Measurements from ENCODE around the gene KIR3DL1.
"Not testable (repeated sequence)": the region's sequence is repeated elsewhere in the genome, so short reads cannot be mapped to it uniquely, and the experiment has no call there.

The KIR3DL1 gene

GRCh38 chr19:54817670-54818536 is 1.6 kb downstream of the KIR3DL1 start:
- no peak for DNase-seq

GRCh38 chr19:54824416-54824815 is 8.1 kb downstream of the KIR3DL1 start:
- DNase-seq, result not testable (repeated sequence)

DNA sequence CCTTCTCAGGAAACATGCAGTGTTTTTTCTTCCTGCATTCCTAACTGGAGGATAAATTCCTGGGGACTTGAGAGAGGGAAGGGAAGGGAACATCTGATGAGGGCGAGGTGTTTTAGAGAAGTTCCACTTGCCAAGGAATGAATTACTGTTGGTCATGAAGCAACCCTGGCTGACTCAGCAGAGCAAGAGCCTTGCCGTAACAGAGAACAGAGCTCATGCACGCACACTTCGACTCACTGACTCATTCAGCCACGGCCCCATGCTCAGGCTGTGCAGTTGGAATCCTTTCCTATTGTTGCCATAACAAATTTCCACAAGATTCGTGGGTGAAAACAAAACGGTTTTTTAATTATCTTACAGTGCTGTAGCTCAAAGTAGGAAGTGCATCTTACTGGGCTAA is 9.1 kb downstream of the KIR3DL1 start:
- DNase-seq, result not testable (repeated sequence)

DNA sequence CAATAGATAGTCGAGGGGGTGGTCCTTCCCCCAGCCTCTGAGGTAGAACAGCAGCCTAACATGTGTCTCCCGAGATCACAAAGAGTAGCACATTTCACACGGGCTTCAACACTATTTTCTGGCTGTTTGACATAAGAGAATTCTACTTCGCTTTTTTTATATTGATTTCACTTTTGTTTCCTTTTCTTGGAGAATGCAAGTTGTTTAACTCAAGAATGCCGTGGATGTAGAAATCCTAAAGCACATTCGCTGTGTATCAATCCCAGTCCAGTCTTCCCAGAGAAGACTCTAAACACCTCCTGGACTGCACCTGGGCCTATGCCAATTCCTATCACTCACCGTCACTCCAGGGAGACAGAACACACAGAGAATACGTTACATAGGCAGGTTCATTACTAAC is 11.8 kb downstream of the KIR3DL1 start:
- not testable (repeated sequence) for DNase-seq

- DNase-seq, result not testable (repeated sequence)
Measured at GRCh38 chr19:54832496-54832895, 16.2 kb downstream of the KIR3DL1 start, which contains the start of gene KIR2DS4. Gene KIR2DS4 (plus strand): TSS chr19:54832676.

- not testable (repeated sequence) for DNase-seq
Measured at GRCh38 chr19:54835126-54835525, 18.9 kb downstream of the KIR3DL1 start.

GRCh38 chr19:54837522-54837921 is 21.3 kb downstream of the KIR3DL1 start:
- not testable (repeated sequence) for DNase-seq

DNA sequence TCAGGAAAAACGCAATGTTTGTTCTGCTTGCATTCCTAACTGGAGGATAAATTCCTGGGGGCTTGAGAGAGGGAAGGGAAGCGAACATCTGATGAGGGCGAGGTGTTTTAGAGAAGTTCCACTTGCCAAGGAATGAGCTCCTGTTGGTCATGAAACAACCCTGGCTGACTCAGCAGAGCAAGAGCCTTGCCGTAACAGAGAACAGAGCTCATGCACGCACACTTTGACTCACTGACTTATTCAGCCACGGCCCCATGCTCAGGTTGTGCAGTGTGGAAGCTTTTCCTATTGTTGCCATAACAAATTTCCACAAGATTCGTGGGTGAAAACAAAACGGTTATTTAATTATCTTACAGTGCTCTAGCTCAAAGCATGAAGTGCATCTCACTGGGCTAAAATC is 26.9 kb downstream of the KIR3DL1 start:
- not testable (repeated sequence) for DNase-seq

DNA sequence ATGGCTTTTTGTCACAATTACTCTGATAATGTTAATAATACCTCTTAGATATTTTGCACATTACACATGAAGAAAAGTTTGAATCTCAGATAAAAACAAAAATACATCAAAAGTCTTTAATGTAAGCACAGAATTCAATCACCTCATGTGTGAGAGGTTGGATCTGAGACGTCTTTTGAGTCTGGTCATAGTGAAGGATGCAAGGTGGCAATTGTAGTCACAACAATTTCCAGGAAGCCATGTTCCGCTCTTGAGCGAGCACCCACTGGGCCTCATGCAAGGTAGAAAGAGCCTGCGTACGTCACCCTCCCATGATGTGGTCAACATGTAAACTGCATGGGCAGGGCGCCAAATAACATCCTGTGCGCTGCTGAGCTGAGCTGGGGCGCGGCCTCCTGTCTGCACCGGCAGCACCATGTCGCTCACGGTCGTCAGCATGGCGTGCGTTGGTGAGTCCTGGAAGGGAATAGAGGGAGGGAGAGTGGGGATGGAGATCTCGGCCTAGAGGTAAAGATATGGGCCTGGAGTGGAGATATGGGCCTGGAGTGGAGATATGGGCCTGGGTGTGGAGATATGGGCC is 33.9 kb downstream of the KIR3DL1 start, which contains the start of gene KIR3DL2:
TSS of gene KIR3DL2 (plus strand) at position 383 of the 580 bp plus-strand sequence. CDS start at position 416, 33 bp downstream.
- not testable (repeated sequence) for DNase-seq

GRCh38 chr19:54850930-54851329 is 34.7 kb downstream of the KIR3DL1 start:
- no peak for DNase-seq

DNA sequence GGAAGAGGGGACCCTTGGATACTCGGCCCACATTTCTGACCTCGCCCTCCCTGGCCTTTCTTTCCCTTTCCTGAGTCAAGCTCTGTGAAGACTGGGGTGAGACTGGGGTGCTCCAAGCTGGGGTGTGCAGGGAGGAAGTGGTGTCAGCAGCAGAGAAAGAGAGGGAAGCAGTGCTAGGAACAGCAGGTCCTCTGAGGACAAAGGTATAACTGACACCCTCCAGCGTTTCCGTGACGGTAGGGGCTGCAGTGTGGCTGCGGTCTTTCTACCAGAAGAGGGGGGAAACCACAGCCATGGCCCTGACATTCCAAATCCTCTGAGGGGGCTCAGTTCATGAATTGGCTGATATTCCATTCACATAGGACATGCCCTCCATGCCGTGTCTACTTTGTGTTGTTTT is 35.1 kb downstream of the KIR3DL1 start:
- DNase-seq, result no peak

GRCh38 chr19:54855241-54855640 is 39.0 kb downstream of the KIR3DL1 start:
- DNase-seq, result not testable (repeated sequence)

GRCh38 chr19:54858476-54858875 is 42.2 kb downstream of the KIR3DL1 start:
- not testable (repeated sequence) for DNase-seq

- DNase-seq, result not testable (repeated sequence)
Measured at GRCh38 chr19:54859421-54859820, 43.2 kb downstream of the KIR3DL1 start.

DNA sequence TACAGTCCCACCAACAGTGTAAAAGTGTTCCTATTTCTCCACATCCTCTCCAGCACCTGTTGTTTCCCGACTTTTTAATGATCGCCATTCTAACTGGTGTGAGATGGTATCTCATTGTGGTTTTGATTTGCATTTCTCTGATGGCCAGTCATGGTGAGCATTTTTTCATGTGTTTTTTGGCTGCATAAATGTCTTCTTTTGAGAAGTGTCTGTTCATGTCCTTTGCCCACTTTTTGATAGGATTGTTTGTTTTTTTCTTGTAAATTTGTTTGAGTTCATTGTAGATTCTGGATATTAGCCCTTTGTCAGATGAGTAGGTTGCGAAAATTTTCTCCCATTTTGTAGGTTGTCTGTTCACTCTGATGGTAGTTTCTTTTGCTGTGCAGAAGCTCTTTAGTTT is 47.2 kb downstream of the KIR3DL1 start:
- DNase-seq, result not testable (repeated sequence)

GRCh38 chr19:54871696-54872095 is 55.4 kb downstream of the KIR3DL1 start:
- DNase-seq, result no peak

DNA sequence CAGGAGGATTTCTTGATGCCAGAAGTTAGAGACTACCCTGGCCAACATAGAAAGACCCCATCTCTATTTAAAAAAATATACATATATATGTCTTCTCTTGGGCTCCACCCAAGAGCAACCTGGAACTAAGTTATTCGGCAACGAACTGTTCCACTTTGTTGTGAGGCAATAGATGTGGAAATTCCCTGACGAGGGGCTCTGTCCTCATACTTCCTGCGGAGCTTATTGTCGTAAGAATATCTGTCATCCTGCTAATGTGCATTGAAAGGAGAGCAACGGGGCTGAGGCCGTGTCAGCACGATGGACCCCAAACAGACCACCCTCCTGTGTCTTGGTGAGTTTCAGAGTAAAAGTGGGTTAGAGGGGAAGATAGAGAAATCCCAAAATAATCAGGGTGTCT is 57.7 kb downstream of the KIR3DL1 start, which contains the start of gene FCAR:
TSS of gene FCAR (plus strand) at position 246 of the 400 bp plus-strand sequence. CDS start at position 301, 55 bp downstream.
- no peak for DNase-seq

DNA sequence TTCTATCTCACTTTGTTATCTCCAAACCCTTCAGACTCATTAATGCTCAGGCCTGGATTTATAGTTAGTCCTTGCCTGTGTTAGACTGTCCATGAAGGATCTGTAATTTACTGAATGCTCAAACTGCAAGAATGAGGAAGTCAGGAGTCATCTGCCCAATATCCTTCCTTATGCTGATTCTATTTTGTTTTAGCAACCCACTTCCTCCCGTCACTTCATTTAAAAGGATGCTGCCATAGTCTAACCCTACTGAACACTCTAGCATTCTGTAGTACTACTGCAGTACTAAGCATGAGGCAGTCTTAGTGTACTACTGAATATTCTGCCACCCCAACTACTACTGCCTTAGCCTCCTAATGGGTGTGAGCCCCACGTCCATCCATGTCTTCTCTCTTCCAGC is 59.2 kb downstream of the KIR3DL1 start:
- no peak for DNase-seq

DNA sequence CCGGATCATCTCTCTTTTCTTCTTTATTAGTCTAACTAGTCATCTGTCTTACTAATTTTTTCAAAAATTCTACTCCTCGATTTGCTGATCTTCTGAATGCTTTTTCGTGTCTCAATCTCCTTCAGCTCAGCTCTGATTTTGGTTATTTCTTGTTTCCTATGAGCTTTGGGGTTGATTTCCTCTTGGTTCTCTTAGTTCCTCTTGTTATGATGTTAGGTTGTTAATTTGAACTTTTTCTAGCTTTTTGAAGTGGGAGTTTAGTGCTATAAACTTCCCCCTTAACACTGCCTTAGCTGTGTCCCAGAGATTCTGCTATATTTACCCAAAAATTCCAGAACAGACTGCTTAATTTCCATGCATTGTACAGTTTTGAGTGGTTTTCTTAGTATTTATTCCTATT is 61.2 kb downstream of the KIR3DL1 start:
- no peak for DNase-seq
